DND-41 (cell line): ENCODE measurements around the gene CCBE1.

Experiments
- ATAC-seq: fragments of 200-7000 bp; cut with Tn5 transposase; 3 replicates; pipeline ENCODE4 v1.9.1; 2021; ENCODE audit warnings: low read depth; ENCODE audit not compliant: insufficient read depth
- DNase-seq: peaks from one replicate; pipeline ENCODE4 v3.0.0-alpha.2; 2020
- H2AFZ ChIP-seq: 2 replicates; pipeline ENCODE4 v1.6.0; 2012; ENCODE audit warnings: low read depth, low read length
- H3K27ac ChIP-seq: 2 replicates; pipeline ENCODE4 v1.5.1; 2012; ENCODE audit warnings: low read length, inconsistent platforms
- H3K27me3 ChIP-seq: fragments of 200-600 bp; sonication (generic); 2 replicates; pipeline ENCODE4 v1.6.0; 2012; ENCODE audit warnings: low read length, mild to moderate bottlenecking, inconsistent platforms; ENCODE audit not compliant: insufficient read depth, poor library complexity
- H3K36me3 ChIP-seq: 2 replicates; pipeline ENCODE4 v1.5.1; 2012; ENCODE audit warnings: low read length, inconsistent platforms; ENCODE audit not compliant: insufficient read depth
- H3K4me1 ChIP-seq: 2 replicates; pipeline ENCODE4 v1.5.1; 2012; ENCODE audit warnings: mild to moderate bottlenecking, low read length; ENCODE audit not compliant: insufficient read depth
- H3K4me2 ChIP-seq: 2 replicates; pipeline ENCODE4 v1.6.0; 2012; ENCODE audit warnings: mild to moderate bottlenecking, moderate library complexity, low read length, inconsistent platforms; ENCODE audit not compliant: insufficient read depth
- H3K4me3 ChIP-seq, 2 experiments: fragments of 200-600 bp in 1 of 2; shearing (Covaris generic) in 1 of 2; 2 replicates each; pipeline ENCODE4 v1.5.1; 2012 to 2016; ENCODE audit warnings: inconsistent platforms in 2 of 2, low read length in 2 of 2, mild to moderate bottlenecking in 2 of 2, low read depth in 1 of 2, moderate library complexity in 1 of 2
- H3K79me2 ChIP-seq: 2 replicates; pipeline ENCODE4 v1.6.0; 2012; ENCODE audit warnings: low read length, inconsistent platforms; ENCODE audit not compliant: insufficient read depth
- H3K9ac ChIP-seq: 2 replicates; pipeline ENCODE4 v1.6.0; 2012; ENCODE audit warnings: low read depth, mild to moderate bottlenecking, inconsistent platforms, low read length, moderate library complexity
- H3K9me3 ChIP-seq: 2 replicates; pipeline ENCODE4 v1.5.1; 2012; ENCODE audit warnings: low read length, moderate library complexity, mild to moderate bottlenecking, inconsistent platforms; ENCODE audit not compliant: insufficient read depth, severe bottlenecking
- H4K20me1 ChIP-seq: 2 replicates; pipeline ENCODE4 v1.6.0; 2012; ENCODE audit warnings: low read length; ENCODE audit not compliant: insufficient read depth
- EZH2 ChIP-seq: IDR thresholded peaks from 3 replicates; pipeline ENCODE4 v1.6.1; 2012; ENCODE audit warnings: borderline replicate concordance, low read depth, mild to moderate bottlenecking, moderate library complexity, low read length, inconsistent platforms; ENCODE audit not compliant: severe bottlenecking
- TF ChIP-seq, protein P1 (sequence below): IDR thresholded peaks from 2 replicates; pipeline ENCODE4 v1.5.1; 2012; ENCODE audit warnings: borderline replicate concordance, low read length, moderate library complexity, mild to moderate bottlenecking; ENCODE audit not compliant: poor library complexity, severe bottlenecking; ENCODE audit errors: extremely low read depth

Gene CCBE1

DNA sequence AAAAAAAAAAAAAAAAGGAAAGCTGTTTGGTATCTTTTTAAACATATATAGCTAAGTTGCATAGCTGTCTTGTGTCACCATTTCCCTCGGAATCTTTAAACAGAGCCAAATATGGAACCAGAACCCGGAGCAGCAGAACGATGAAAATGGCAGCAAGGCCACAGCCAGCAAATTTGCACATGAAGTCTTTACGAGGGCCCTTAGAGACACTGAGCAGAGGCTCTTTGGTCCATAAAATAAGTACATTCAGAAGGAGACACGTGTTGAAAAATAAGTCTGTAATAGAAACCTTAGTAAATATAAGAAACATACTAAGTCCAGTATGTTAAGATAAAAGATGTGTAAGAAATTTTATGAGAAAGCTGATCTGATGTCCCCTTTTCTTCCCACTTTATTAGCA is 16.2 kb downstream of the CCBE1 start:
- DNase-seq (no peak), ATAC-seq (no peak)
- no peak overlapping the region for H3K9ac ChIP-seq
- H3K27me3 ChIP-seq: no peaks in the 10 kb centered on the region
- H3K4me3 ChIP-seq: no peak overlapping the region
- H3K27ac ChIP-seq: no peak overlapping the region
- no peaks in the 10 kb centered on the region for H3K79me2 ChIP-seq
- H3K9me3 ChIP-seq: no peaks in the 10 kb centered on the region
- H2AFZ ChIP-seq: no peak overlapping the region
- no peaks in the 10 kb centered on the region for H3K36me3 ChIP-seq
- H4K20me1 ChIP-seq: no peaks in the 10 kb centered on the region
- H3K4me1 ChIP-seq: peaks cover 10% of the 10 kb centered on the region
- TF ChIP-seq EZH2: no peak
- TF ChIP-seq, protein P1, sequence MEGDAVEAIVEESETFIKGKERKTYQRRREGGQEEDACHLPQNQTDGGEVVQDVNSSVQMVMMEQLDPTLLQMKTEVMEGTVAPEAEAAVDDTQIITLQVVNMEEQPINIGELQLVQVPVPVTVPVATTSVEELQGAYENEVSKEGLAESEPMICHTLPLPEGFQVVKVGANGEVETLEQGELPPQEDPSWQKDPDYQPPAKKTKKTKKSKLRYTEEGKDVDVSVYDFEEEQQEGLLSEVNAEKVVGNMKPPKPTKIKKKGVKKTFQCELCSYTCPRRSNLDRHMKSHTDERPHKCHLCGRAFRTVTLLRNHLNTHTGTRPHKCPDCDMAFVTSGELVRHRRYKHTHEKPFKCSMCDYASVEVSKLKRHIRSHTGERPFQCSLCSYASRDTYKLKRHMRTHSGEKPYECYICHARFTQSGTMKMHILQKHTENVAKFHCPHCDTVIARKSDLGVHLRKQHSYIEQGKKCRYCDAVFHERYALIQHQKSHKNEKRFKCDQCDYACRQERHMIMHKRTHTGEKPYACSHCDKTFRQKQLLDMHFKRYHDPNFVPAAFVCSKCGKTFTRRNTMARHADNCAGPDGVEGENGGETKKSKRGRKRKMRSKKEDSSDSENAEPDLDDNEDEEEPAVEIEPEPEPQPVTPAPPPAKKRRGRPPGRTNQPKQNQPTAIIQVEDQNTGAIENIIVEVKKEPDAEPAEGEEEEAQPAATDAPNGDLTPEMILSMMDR: no peak
- no peak overlapping the region for H3K4me2 ChIP-seq

DNA sequence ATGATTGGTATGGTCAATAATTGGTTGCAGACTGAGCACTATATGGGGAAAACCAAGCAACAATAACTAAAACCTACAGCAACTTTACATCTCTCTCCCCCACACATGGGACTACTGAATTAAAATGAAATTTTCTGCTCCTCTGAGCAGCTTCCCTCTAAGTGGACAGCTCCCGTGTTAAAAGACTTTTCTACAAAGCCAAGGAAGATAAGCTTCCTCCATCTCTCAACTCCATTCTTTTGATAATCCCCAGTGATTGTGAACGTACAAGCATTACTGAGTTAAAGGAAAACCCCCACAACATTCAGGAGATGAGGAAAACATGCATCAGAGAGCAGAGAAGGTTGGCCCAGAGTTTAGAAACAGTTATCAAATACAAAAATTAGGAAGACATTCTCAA is 21.9 kb downstream of the CCBE1 start:
- H3K27ac ChIP-seq: no peak overlapping the region
- H3K9ac ChIP-seq: no peak overlapping the region
- H3K36me3 ChIP-seq: no peaks in the 10 kb centered on the region
- H3K9me3 ChIP-seq: no peaks in the 10 kb centered on the region
- no peaks in the 10 kb centered on the region for H3K4me1 ChIP-seq
- DNase-seq: no peak
- H4K20me1 ChIP-seq: no peaks in the 10 kb centered on the region
- TF ChIP-seq, protein P1: no peak
- TF ChIP-seq EZH2: no peak
- no peak for ATAC-seq
- H3K27me3 ChIP-seq: no peaks in the 10 kb centered on the region
- no peaks in the 10 kb centered on the region for H3K79me2 ChIP-seq
- H3K4me2 ChIP-seq: no peak overlapping the region
- no peak overlapping the region for H2AFZ ChIP-seq
- H3K4me3 ChIP-seq: no peak overlapping the region

DNA sequence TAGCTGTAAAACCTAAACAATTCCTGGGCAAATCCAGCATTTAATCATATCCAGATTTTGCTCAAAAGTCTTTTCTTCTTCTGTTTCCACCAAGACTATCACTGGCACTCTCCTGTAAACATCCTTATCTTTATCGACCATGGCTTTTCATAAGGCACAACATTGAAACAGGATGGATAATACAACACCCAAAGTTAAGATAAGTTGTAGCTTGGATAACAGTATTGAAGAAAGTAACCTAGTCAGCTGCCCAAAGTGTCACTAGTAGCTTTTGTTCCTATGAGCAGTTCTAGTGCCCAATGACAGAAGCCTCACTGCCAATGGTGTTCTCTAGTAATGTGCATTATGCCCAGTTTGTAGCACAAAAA is 22.3 kb downstream of the CCBE1 start:
- H3K4me2 ChIP-seq: no peak overlapping the region
- no peak overlapping the region for H3K9ac ChIP-seq
- no peak for DNase-seq
- no peak overlapping the region for H2AFZ ChIP-seq
- H3K36me3 ChIP-seq: no peaks in the 10 kb centered on the region
- no peak for ATAC-seq
- H3K4me3 ChIP-seq: no peak overlapping the region
- no peaks in the 10 kb centered on the region for H4K20me1 ChIP-seq
- no peaks in the 10 kb centered on the region for H3K9me3 ChIP-seq
- H3K27me3 ChIP-seq: no peaks in the 10 kb centered on the region
- H3K4me1 ChIP-seq: no peaks in the 10 kb centered on the region
- no peak overlapping the region for H3K27ac ChIP-seq
- no peak for TF ChIP-seq EZH2
- TF ChIP-seq, protein P1: no peak
- no peaks in the 10 kb centered on the region for H3K79me2 ChIP-seq
